Breast epithelium (tissue), 4 donors: Measurements from ENCODE around the gene TMEM255B. TPM values are rescaled to one million over a fixed set of nuclear protein-coding genes. Genes with fewer than 3 reads are reported as not detected.
"Not testable (repeated sequence)": the region's sequence is repeated elsewhere in the genome, so short reads cannot be mapped to it uniquely, and the experiment has no call there.

Experiments
- DNase-seq, 2 donors: peaks; one replicate each; pipeline ENCODE4 v3.0.0-alpha.2; 2019; ENCODE audit warnings: low spot score in 2 of 2
- H3K27ac ChIP-seq, 2 donors: fragments of 200-600 bp; sonication (generic) in 1 of 2; one replicate each; pipeline ENCODE4 v1.5.1; 2016 to 2019; ENCODE audit warnings: mild to moderate bottlenecking in 1 of 2
- H3K27me3 ChIP-seq, 2 donors: fragments of 200-600 bp; sonication (generic) in 1 of 2; one replicate each; pipeline versions ENCODE4 v1.5.1 to v1.6.0; 2017 to 2019; ENCODE audit warnings: control low read depth in 1 of 2, mild to moderate bottlenecking in 1 of 2
- H3K36me3 ChIP-seq: fragments of 200-600 bp; one replicate; pipeline ENCODE4 v1.5.1; 2019
- H3K4me1 ChIP-seq, 2 donors: fragments of 200-600 bp; sonication (generic); one replicate each; pipeline ENCODE4 v1.5.1; 2016 to 2019; ENCODE audit warnings: control low read depth in 1 of 2
- H3K4me3 ChIP-seq, 3 donors: fragments of 200-600 bp; sonication (generic); 1 replicate in 2 of 3; 2 replicates in 1 of 3; pipeline ENCODE4 v1.5.1; 2016 to 2019; ENCODE audit warnings: mild to moderate bottlenecking in 3 of 3, moderate library complexity in 2 of 3
- H3K9me3 ChIP-seq, 2 donors: fragments of 200-600 bp; sonication (generic) in 1 of 2; one replicate each; pipeline ENCODE4 v1.5.1; 2016 to 2019; ENCODE audit warnings: control low read depth in 1 of 2
- CTCF ChIP-seq, 3 donors: fragments of 450-650 bp; IDR thresholded peaks; one replicate each; pipeline ENCODE4 v1.5.1; 2016 to 2017; ENCODE audit warnings: antibody characterized with exemption in 3 of 3, mild to moderate bottlenecking in 3 of 3, moderate library complexity in 3 of 3
- POLR2A ChIP-seq: fragments of 450-650 bp; IDR thresholded peaks from one replicate; pipeline ENCODE4 v1.6.1; 2016; ENCODE audit warnings: antibody characterized with exemption, mild to moderate bottlenecking, moderate library complexity
- POLR2AphosphoS5 ChIP-seq, 3 donors: sonication (generic); formaldehyde crosslinking; IDR thresholded peaks; one replicate each; pipeline ENCODE4 v1.6.1; 2017; ENCODE audit warnings: antibody characterized with exemption in 3 of 3
- intact Hi-C: fragments of 100-400 bp; cut with DNase I; formaldehyde crosslinking; loops from one replicate; pipeline ENCODE4 v1.15.1; 2023; ENCODE audit warnings: low total_unique reads
- total RNA-seq, 3 donors: library from RNA; depleted of rRNA; stranded (reverse); fragments of >200 nt; gene quantifications; one replicate each; pipeline ENCODE4 v1.1.0, GENCODE V29; 2016

TMEM255B gene
- total RNA-seq, 3 donors from 2014 or later: 2.3 to 11.8 (median 5.2) TPM

- no peak for DNase-seq
- Histone ChIP-seq H3K27ac (no peak overlapping the region), H3K4me3 (no peak overlapping the region), H3K9me3 (no peaks in the 10 kb centered on the region), H3K27me3 (no peaks in the 10 kb centered on the region), H3K36me3 (no peaks in the 10 kb centered on the region), H3K4me1 (peaks cover 15 to 22% of the 10 kb centered on the region in 2 donors)
- no peak for TF ChIP-seq CTCF (IDR thresholded peaks at IDR 0.05)
- TF ChIP-seq POLR2A: no peak
- TF ChIP-seq POLR2AphosphoS5 (IDR thresholded peaks at IDR 0.05): no peak
- intact Hi-C loops: no loop called here
These were observed 64.1 kb downstream of the TMEM255B start for GRCh38 chr13:113822956-113823744.

- TF ChIP-seq CTCF (IDR thresholded peaks at IDR 0.05) (no peak), POLR2AphosphoS5 (IDR thresholded peaks at IDR 0.05) (no peak)
- intact Hi-C loops: no loop called here
- H3K36me3 ChIP-seq: no peaks in the 10 kb centered on the region
These were observed 64.7 kb downstream of the TMEM255B start for GRCh38 chr13:113823771-113824170.

GRCh38 chr13:113825841-113826240 is 66.8 kb downstream of the TMEM255B start:
- H3K27ac ChIP-seq: no peak overlapping the region
- intact Hi-C loops: no loop called here
- H3K9me3 ChIP-seq: no peaks in the 10 kb centered on the region
- H3K36me3 ChIP-seq: no peaks in the 10 kb centered on the region
- TF ChIP-seq POLR2AphosphoS5 (IDR thresholded peaks at IDR 0.05): no peak
- TF ChIP-seq POLR2A: no peak
- no peak for TF ChIP-seq CTCF (IDR thresholded peaks at IDR 0.05)
- DNase-seq: no peak
- H3K27me3 ChIP-seq: no peaks in the 10 kb centered on the region
- H3K4me1 ChIP-seq: peaks cover 9 to 11% of the 10 kb centered on the region in 2 donors
- H3K4me3 ChIP-seq: no peak overlapping the region

More at GRCh38 chr13:113823771-113824170, 64.7 kb downstream of the TMEM255B start:
- Histone ChIP-seq H3K4me1 (peaks cover 15 to 22% of the 10 kb centered on the region in 2 donors), H3K27ac (no peak overlapping the region), H3K4me3 (no peak overlapping the region), H3K27me3 (no peaks in the 10 kb centered on the region), H3K9me3 (no peaks in the 10 kb centered on the region)
- no peak for DNase-seq

- H3K27me3 ChIP-seq, H3K4me3 ChIP-seq, H3K9me3 ChIP-seq, DNase-seq, H3K27ac ChIP-seq, intact Hi-C loops, H3K4me1 ChIP-seq, H3K36me3 ChIP-seq: not testable (repeated sequence)
These were observed 67.4 kb downstream of the TMEM255B start for GRCh38 chr13:113826446-113826845.

- Histone ChIP-seq H3K4me1 (peaks cover 0 to 2% of the 10 kb centered on the region in 2 donors), H3K27me3 (no peaks in the 10 kb centered on the region), H3K27ac (no peak overlapping the region), H3K4me3 (no peak overlapping the region), H3K36me3 (no peaks in the 10 kb centered on the region), H3K9me3 (no peaks in the 10 kb centered on the region)
- intact Hi-C loops: no loop called here
- TF ChIP-seq CTCF (IDR thresholded peaks at IDR 0.05): no peak
- TF ChIP-seq POLR2AphosphoS5 (IDR thresholded peaks at IDR 0.05): no peak
- no peak for TF ChIP-seq POLR2A
- DNase-seq: no peak
These were observed 68.0 kb downstream of the TMEM255B start for GRCh38 chr13:113827021-113827420.
